Stimulated activated naive CD8-positive, alpha-beta T cell treated with anti-CD3 and anti-CD28 coated beads, Interleukin-15, amount 100 ng/mL, for 72 hours (primary cell): ENCODE measurements around the gene PALD1.

Experiments
- ATAC-seq: fragments of 150-1000 bp; cut with Tn5 transposase; 2 replicates; pipeline ENCODE4 v1.10.0; 2021; ENCODE audit warnings: mild to moderate bottlenecking, moderate library complexity
- DNase-seq, 2 donors: peaks; one replicate each; pipeline ENCODE4 v3.0.0; 2021 to 2022
- H3K27ac Mint-ChIP-seq, 2 donors: one replicate each; pipeline ENCODE4 v1.8.0; 2022; ENCODE audit warnings: mild to moderate bottlenecking in 2 of 2, mixed read lengths in 2 of 2, moderate library complexity in 2 of 2
- H3K27me3 Mint-ChIP-seq: one replicate; pipeline ENCODE4 v1.8.0; 2022; ENCODE audit warnings: mixed read lengths
- H3K4me1 Mint-ChIP-seq: one replicate; pipeline ENCODE4 v1.8.0; 2022; ENCODE audit warnings: mild to moderate bottlenecking, mixed read lengths
- H3K4me3 Mint-ChIP-seq, 2 donors: one replicate each; pipeline ENCODE4 v1.8.0; 2022; ENCODE audit warnings: mild to moderate bottlenecking in 2 of 2, mixed read lengths in 2 of 2, moderate library complexity in 1 of 2
- H3K9me3 Mint-ChIP-seq, 2 donors: one replicate each; pipeline ENCODE4 v1.8.0; 2022; ENCODE audit warnings: mixed read lengths in 2 of 2

PALD1 gene

DNA sequence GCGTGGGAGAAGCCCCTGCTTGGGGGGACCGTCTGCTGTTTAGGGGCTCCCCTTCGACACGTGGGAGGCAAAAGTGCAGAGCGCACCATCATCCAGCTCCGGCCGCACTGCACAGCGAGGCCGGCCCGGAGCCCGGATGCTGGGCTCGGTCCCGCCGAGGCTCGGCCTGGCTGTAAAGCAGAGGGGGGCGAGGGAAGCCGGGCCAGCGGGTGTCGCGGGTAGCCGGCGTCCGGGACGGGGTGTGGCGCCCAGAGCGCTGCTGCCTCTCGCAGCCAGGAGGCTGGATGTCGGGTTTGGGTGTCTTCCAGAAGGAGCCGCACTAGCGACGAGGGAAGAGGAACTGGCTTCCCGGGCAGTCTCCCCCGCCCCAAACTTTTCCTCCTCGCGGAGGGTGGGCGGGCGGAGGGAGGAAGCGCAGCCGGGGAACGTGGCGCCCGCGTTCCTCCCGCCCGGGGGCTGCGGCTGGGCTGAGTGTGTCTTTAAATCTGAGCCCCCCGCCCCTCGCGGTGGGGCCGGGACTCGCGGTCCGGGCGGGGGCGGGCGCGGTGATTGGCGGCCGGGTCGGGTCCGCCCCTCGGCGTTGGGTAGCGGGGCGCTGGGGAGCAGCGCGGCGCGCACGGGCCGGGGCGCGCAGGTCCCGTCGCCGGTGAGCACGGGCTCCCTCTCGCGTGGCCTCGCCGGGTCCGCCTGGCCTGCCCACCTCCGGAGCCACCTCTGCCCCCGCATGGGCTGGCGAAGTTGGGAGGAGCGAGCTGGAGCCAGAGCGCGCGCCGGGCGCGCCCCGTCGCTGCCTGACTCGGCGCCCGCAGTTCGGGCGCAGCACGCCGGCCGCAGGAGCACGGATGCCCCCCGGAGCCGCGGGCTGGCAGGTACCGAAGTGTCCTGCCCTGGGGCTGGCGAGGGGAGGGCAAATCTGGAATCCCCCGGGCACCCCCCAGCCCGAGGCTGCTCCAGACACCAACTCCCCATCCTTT, at the start of gene PALD1:
Gene PALD1, plus strand, starts transcription at position 577 of the 974 bp plus-strand sequence. CDS start 47,185 bp downstream, outside the sequence.
- DNase-seq (peak; percentile 50 to 55), ATAC-seq (peak; percentile 61)
- H3K9me3 Mint-ChIP-seq = no peaks in the 10 kb centered on the region
- peaks cover 50% of the 10 kb centered on the region for H3K27me3 Mint-ChIP-seq
- peak within 1 kb of the TSS; percentile 84 to 89 for H3K4me3 Mint-ChIP-seq
- peak within 1 kb of the TSS in 1 of 2 donors; percentile 91 for H3K27ac Mint-ChIP-seq
- peaks cover 71% of the 10 kb centered on the region for H3K4me1 Mint-ChIP-seq

GRCh38 chr10:70430493-70431445, 47.8 kb upstream of the PALD1 start:
- peak overlapping the region in 1 of 2 donors; percentile 48 for H3K27ac Mint-ChIP-seq
- H3K4me3 Mint-ChIP-seq = no peak overlapping the region
- DNase-seq (no peak), ATAC-seq (no peak)
- no peaks in the 10 kb centered on the region for H3K27me3 Mint-ChIP-seq
- H3K4me1 Mint-ChIP-seq = peaks cover 14% of the 10 kb centered on the region
- no peaks in the 10 kb centered on the region for H3K9me3 Mint-ChIP-seq

DNA sequence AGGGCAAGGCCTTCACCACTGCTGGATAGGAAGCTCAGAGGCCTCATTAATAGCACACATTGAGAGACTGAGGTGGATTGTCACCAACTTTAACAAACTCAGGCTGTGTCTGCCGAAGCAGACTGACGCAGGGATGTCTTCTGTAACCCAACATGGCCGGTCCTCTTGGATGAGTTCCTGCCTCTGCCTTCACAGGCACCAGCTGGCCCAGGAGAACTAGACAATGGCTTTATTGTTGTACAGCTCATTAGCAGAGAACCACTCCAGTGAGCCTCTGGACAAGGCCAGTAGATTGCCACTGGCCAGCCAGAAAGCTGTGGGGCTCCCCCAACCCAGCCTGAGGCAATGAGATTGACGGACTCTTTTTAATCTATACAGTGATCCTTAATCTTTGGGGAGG, 46.5 kb upstream of the PALD1 start:
- Mint-ChIP-seq H3K4me1 (peaks cover 14% of the 10 kb centered on the region), H3K9me3 (no peaks in the 10 kb centered on the region), H3K27ac (no peak overlapping the region)

GRCh38 chr10:70432561-70433263, 45.9 kb upstream of the PALD1 start:
- no peaks in the 10 kb centered on the region for H3K9me3 Mint-ChIP-seq
- H3K27me3 Mint-ChIP-seq = no peaks in the 10 kb centered on the region
- no peak for ATAC-seq
- H3K4me1 Mint-ChIP-seq = peaks cover 14% of the 10 kb centered on the region
- H3K27ac Mint-ChIP-seq = peak overlapping the region; percentile 3 to 36
- no peak overlapping the region for H3K4me3 Mint-ChIP-seq
- DNase-seq = no peak

More for the DNA sequence above, 46.5 kb upstream of the PALD1 start:
- ATAC-seq (no peak), DNase-seq (no peak)
- H3K27me3 Mint-ChIP-seq = no peaks in the 10 kb centered on the region
- H3K4me3 Mint-ChIP-seq = no peak overlapping the region

DNA sequence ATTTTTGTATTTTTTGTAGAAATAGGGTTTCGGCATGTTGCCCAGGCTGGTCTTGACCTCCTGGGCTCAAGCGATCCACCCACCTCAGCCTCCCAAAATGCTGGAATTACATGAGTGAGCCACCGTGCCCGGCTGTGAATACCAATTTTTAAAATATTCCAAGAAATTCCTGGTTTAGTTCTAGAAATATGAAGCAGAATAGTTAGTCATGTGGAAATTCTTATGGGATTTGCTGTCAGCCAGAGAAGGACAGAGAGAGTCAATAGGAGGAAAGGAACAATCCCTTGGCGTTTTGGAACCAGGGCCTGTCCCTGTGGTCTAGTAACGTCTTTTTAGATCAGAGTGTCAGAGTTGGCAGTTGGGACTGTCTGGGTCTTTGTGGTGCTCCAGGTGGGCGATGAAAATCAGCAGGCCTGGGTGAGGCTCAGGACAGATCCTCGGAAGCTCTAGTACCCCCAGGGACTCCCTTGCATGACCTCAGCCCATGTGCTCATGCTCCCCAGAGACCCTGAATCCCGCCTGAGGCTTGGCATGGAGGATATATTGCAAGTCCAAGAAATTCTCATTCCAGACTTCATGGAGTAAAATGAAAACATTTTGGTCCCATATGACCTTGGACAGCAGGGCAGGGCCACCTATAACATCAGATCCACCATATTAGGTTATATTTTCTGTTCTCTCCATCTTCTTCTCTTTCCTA, 44.8 kb upstream of the PALD1 start:
- ATAC-seq (no peak), DNase-seq (no peak)
- Mint-ChIP-seq H3K9me3 (no peaks in the 10 kb centered on the region), H3K4me1 (peaks cover 14% of the 10 kb centered on the region), H3K27ac (no peak overlapping the region), H3K4me3 (no peak overlapping the region), H3K27me3 (peaks cover 5% of the 10 kb centered on the region)

GRCh38 chr10:70435241-70436085, 43.1 kb upstream of the PALD1 start:
- no peak for ATAC-seq
- H3K27ac Mint-ChIP-seq = peak overlapping the region in 1 of 2 donors; percentile 79
- no peak for DNase-seq
- no peaks in the 10 kb centered on the region for H3K9me3 Mint-ChIP-seq
- peaks cover 15% of the 10 kb centered on the region for H3K4me1 Mint-ChIP-seq
- peaks cover 22% of the 10 kb centered on the region for H3K27me3 Mint-ChIP-seq
- H3K4me3 Mint-ChIP-seq = no peak overlapping the region

DNA sequence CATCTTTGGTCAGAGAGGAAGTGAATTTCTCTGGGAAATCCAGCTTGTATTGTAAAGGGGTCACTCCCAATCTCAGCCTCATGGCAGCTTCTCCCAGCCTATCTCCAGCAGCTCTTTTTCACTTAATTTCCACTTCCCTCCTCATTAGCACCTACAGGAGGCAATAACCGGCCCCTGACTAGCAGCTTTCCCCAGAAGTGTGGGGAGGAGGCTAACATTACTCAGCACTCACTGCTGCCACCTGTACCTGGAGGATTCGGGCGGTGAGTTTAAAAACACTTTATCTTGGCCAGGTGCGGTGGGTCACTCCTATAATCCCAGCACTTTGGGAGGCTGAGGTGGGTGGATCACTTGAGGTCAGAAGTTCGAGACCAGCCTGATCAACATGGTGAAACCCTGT, 40.8 kb upstream of the PALD1 start:
- DNase-seq (no peak), ATAC-seq (no peak)
- Mint-ChIP-seq H3K4me1 (peaks cover 20% of the 10 kb centered on the region), H3K9me3 (no peaks in the 10 kb centered on the region), H3K27me3 (peaks cover 45% of the 10 kb centered on the region), H3K27ac (no peak overlapping the region), H3K4me3 (no peak overlapping the region)

- H3K9me3 Mint-ChIP-seq = no peaks in the 10 kb centered on the region
- DNase-seq (no peak), ATAC-seq (peak; percentile 66)
- peak overlapping the region; percentile 58 to 81 for H3K4me3 Mint-ChIP-seq
- H3K27me3 Mint-ChIP-seq = peaks cover 58% of the 10 kb centered on the region
- peak overlapping the region in 1 of 2 donors; percentile 57 for H3K27ac Mint-ChIP-seq
- H3K4me1 Mint-ChIP-seq = peaks cover 16% of the 10 kb centered on the region
Observed at GRCh38 chr10:70440296-70441160, 38.0 kb upstream of the PALD1 start.

DNA sequence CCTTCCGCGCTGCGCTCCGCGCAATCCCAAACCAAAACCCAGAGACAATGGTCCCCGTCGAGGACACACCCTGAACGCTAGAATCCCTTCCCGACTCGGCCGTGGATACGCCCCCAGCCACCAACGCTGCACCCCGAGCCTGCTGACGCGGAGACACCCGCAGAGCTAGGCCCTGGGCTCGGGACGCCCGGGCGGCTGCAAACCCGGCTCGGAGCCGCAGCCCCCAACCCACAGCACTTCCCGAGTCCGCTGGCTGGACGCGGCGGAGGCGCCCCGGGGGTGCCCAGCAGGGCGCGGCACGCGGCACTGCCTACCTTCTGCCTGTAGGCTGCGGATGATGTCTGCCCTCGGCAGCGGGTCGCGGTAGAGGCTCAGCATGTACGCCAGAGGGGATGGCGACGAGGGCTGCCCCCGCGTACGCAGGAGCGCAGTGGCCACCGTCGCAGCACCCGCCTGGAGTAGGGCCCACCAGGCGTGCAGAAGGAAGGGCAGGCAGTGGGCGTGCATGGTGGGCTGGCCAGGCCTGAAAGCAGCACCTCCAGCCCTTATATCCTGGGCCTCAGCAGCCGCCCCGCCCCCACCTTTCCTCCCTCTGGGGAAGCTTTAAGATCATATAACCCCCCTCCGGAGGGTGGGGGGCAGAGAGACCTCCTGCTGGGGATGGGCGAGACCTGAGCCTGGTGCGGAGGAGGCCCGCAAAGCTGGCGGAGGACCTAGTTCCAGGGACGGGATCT, 37.2 kb upstream of the PALD1 start, which contains the start of gene NODAL:
Gene NODAL, minus strand, starts transcription at position 521 of the 734 bp plus-strand sequence. Its CDS starts 14 bp downstream, at position 507.
- peaks cover 16% of the 10 kb centered on the region for H3K4me1 Mint-ChIP-seq
- peak within 1 kb of the TSS in 1 of 2 donors; percentile 57 for H3K27ac Mint-ChIP-seq
- peaks cover 58% of the 10 kb centered on the region for H3K27me3 Mint-ChIP-seq
- ATAC-seq (peak; percentile 72), DNase-seq (no peak)
- H3K9me3 Mint-ChIP-seq = no peaks in the 10 kb centered on the region
- H3K4me3 Mint-ChIP-seq = peak within 1 kb of the TSS; percentile 58 to 81

GRCh38 chr10:70441895-70442309, 36.7 kb upstream of the PALD1 start:
- ATAC-seq (no peak), DNase-seq (no peak)
- peaks cover 58% of the 10 kb centered on the region for H3K27me3 Mint-ChIP-seq
- no peaks in the 10 kb centered on the region for H3K9me3 Mint-ChIP-seq
- H3K4me3 Mint-ChIP-seq = peak overlapping the region in 1 of 2 donors; percentile 58
- H3K27ac Mint-ChIP-seq = no peak overlapping the region
- peaks cover 16% of the 10 kb centered on the region for H3K4me1 Mint-ChIP-seq

- H3K27me3 Mint-ChIP-seq = peaks cover 58% of the 10 kb centered on the region
- H3K4me1 Mint-ChIP-seq = peaks cover 16% of the 10 kb centered on the region
- DNase-seq (no peak), ATAC-seq (no peak)
- no peaks in the 10 kb centered on the region for H3K9me3 Mint-ChIP-seq
- H3K27ac Mint-ChIP-seq = no peak overlapping the region
- no peak overlapping the region for H3K4me3 Mint-ChIP-seq
Observed at GRCh38 chr10:70442332-70442988, 36.1 kb upstream of the PALD1 start.

- peaks cover 53% of the 10 kb centered on the region for H3K27me3 Mint-ChIP-seq
- ATAC-seq (no peak), DNase-seq (no peak)
- H3K4me1 Mint-ChIP-seq = peaks cover 16% of the 10 kb centered on the region
- no peak overlapping the region for H3K4me3 Mint-ChIP-seq
- no peak overlapping the region for H3K27ac Mint-ChIP-seq
- no peaks in the 10 kb centered on the region for H3K9me3 Mint-ChIP-seq
Observed at GRCh38 chr10:70444744-70445143, 33.8 kb upstream of the PALD1 start.
